HG02885 (cell line): ENCODE results near the gene DCTN1.

ENCODE experiments used
- ATAC-seq: cut with Tn5 transposase; IDR thresholded peaks from one replicate; pipeline ENCODE4 v1.9.1; 2021; ENCODE audit warnings: mild to moderate bottlenecking; ENCODE audit not compliant: unreplicated experiment, poor library complexity

DCTN1 gene

GRCh38 chr2:74332550-74333174 is 47.4 kb downstream of the DCTN1 start:
- ATAC-seq = no peak

GRCh38 chr2:74328573-74328972 is 51.5 kb downstream of the DCTN1 start:
- no peak for ATAC-seq

GRCh38 chr2:74328074-74328473 is 52.0 kb downstream of the DCTN1 start:
- ATAC-seq = no peak

DNA sequence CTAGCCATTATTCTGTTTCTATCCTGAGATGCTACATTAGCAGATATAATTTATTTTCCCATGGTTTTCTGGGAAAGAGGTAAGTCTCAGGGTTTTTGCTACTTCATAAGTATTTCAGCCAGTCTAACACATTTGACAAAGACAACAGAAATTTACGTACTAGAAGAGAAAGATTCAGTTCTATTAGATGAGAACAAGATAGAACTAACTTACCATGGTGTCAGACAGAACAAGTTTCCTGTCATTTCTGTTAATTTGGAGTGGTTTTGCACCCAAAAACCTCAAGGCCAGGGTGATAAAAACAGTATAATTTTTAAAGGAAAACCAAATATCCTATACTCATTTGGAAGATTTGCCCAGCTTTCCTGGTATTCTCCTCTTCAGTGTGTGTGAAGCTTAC is 52.5 kb downstream of the DCTN1 start:
- ATAC-seq = no peak

- no peak for ATAC-seq
Measured at GRCh38 chr2:74327199-74327598, 52.9 kb downstream of the DCTN1 start.

GRCh38 chr2:74325815-74326214 is 54.3 kb downstream of the DCTN1 start:
- no peak for ATAC-seq

DNA sequence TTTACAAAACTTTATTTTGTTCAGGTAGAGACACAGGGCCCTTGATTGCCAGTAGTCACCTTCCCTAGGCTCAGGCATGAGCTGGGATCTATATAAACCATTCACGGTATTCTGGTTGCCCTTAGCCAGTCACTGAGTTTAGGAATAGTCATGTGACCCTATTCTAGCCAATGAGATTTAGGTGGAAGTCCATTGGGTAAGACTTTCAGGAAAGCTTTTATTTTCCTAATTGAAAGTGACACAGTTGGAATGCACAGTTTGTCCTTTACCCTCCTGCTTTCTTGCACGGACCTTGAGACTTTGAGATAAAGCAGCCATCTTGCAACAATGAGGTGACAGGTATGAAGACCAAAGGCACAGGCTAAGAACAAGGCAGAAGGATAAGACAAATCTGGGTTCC is 58.4 kb downstream of the DCTN1 start:
- no peak for ATAC-seq

- ATAC-seq = no peak
Measured at GRCh38 chr2:74317701-74318100, 62.4 kb downstream of the DCTN1 start.

- ATAC-seq = no peak
Measured at GRCh38 chr2:74316627-74317295, 63.4 kb downstream of the DCTN1 start.

GRCh38 chr2:74314107-74314506 is 66.0 kb downstream of the DCTN1 start:
- no peak for ATAC-seq

DNA sequence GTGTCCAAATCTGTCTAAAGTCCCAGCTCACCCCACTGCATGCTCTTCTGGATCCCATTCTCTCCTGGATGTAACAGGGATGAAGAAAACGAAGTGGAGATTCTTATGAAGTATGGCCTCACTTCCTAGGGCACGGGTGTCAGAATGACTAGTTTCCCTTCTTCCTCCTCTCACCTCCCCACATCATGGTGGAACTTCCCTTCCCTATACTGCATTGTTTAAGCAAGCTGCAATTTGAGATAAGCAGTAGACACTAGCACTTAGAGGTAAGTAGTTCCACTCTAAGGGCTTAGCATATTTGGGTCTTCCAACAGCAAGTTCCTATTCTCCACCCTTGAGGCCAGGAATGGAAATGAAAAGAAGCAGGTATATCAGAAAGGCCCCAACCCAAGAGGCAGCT is 66.6 kb downstream of the DCTN1 start:
- no peak for ATAC-seq

- no peak for ATAC-seq
Measured at GRCh38 chr2:74312913-74313312, 67.2 kb downstream of the DCTN1 start.
